Hepatocyte (in vitro differentiated cells): Measurements from ENCODE around the gene MAGOH.

Experiments used
- EZH2 ChIP-seq: fragments of 200-600 bp; sonication (generic); IDR thresholded peaks from 2 replicates; pipeline ENCODE4 v1.6.1; 2016; ENCODE audit warnings: antibody characterized with exemption, mild to moderate bottlenecking, borderline replicate concordance
- TF ChIP-seq, protein P1 (sequence below): fragments of 200-600 bp; sonication (generic); IDR thresholded peaks from 2 replicates; pipeline ENCODE4 v1.5.1; 2016; ENCODE audit warnings: antibody characterized with exemption, mild to moderate bottlenecking; ENCODE audit not compliant: poor library complexity

GRCh38 chr1:53237638-53238037 lies 680 bp downstream of the MAGOH start:
- no peak for TF ChIP-seq EZH2
- TF ChIP-seq, protein P1, sequence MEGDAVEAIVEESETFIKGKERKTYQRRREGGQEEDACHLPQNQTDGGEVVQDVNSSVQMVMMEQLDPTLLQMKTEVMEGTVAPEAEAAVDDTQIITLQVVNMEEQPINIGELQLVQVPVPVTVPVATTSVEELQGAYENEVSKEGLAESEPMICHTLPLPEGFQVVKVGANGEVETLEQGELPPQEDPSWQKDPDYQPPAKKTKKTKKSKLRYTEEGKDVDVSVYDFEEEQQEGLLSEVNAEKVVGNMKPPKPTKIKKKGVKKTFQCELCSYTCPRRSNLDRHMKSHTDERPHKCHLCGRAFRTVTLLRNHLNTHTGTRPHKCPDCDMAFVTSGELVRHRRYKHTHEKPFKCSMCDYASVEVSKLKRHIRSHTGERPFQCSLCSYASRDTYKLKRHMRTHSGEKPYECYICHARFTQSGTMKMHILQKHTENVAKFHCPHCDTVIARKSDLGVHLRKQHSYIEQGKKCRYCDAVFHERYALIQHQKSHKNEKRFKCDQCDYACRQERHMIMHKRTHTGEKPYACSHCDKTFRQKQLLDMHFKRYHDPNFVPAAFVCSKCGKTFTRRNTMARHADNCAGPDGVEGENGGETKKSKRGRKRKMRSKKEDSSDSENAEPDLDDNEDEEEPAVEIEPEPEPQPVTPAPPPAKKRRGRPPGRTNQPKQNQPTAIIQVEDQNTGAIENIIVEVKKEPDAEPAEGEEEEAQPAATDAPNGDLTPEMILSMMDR = no peak
